Pancreas (tissue), 10 donors: ENCODE data around the gene HOXA1. TPM values are rescaled to one million over a fixed set of nuclear protein-coding genes. Genes with fewer than 3 reads are reported as not detected.

ENCODE experiments used
- ATAC-seq, 4 donors: fragments of 200-7000 bp; cut with Tn5 transposase; one replicate each; pipeline versions ENCODE4 v1.8.0 to v1.9.1; 2020; ENCODE audit warnings: mild to moderate bottlenecking in 4 of 4, moderate library complexity in 4 of 4
- DNase-seq, 6 donors: peaks; one replicate each; pipeline ENCODE4 v3.0.0-alpha.2; 2020
- FAIRE-seq: peaks from 2 replicates; lab custom pipeline; 2012; peaks lifted over from hg19 to GRCh38; lab: Jason Lieb, UNC
- H3K27ac ChIP-seq, 4 donors: fragments of 200-600 bp; sonication (generic); 1 replicate in 3 of 4; 2 replicates in 1 of 4; pipeline versions ENCODE4 v1.5.0 to v1.8.0; 2020
- H3K27me3 ChIP-seq, 4 donors: fragments of 200-600 bp; one replicate each; pipeline ENCODE4 v1.8.0; 2021
- H3K36me3 ChIP-seq, 3 donors: fragments of 200-600 bp; sonication (generic) in 1 of 3; one replicate each; pipeline versions ENCODE4 v1.5.0 to v1.8.0; 2020 to 2021
- H3K4me1 ChIP-seq, 3 donors: fragments of 200-600 bp; one replicate each; pipeline ENCODE4 v1.8.0; 2021
- H3K4me3 ChIP-seq, 4 donors: fragments of 200-600 bp; sonication (generic) in 2 of 4; one replicate each; pipeline versions ENCODE4 v1.5.0 to v1.8.0; 2020 to 2021
- H3K9me3 ChIP-seq, 4 donors: fragments of 200-600 bp; one replicate each; pipeline ENCODE4 v1.8.0; 2021
- CTCF ChIP-seq, 4 donors: fragments of 200-600 bp; sonication (generic) in 3 of 4; IDR thresholded peaks; one replicate each; pipeline versions ENCODE4 v1.5.0 to v1.8.0; 2021; ENCODE audit warnings: antibody characterized with exemption in 4 of 4
- whole genome bisulfite sequencing, 2 donors: extraction: QIAGEN DNeasy Blood & Tissue Kit; methylation state at CpG; one replicate each; pipeline ENCODE4 v1.1.7; 2013; 5-methylcytosine and 5-hydroxymethylcytosine counted together
- intact Hi-C, 3 donors: fragments of 100-400 bp; cut with DNase I; formaldehyde crosslinking; loops; one replicate each; pipeline versions ENCODE4 v1.11.1 to v1.14.2; 2022
- polyA plus RNA-seq, 2 donors: library from polyadenylated mRNA; stranded (reverse); fragments of 200-250 nt; gene quantifications; one replicate each; pipeline ENCODE4 v1.2.3, GENCODE V29; 2013
- total RNA-seq, 6 donors: library from RNA; stranded (reverse); fragmentation: NEBNext Ultra II Directional in 4 of 6; extraction: Animal tissue kit (Norgen Biotek cat#: 25700) in 4 of 6; gene quantifications; one replicate each; pipeline versions ENCODE4 v1.2.1 to v1.2.4, GENCODE V29; 2021 to 2023
- donor health status: healthy with polysubstance abuse.
- donor health status: DM: no; HTN: no; CAD: no; lungs with moderate emphysema.
- donor health status: DM: no; HTN: no; CAD: no.
- donor health status: control.
- donor health status: control.
- donor health status: Bipolar disorder and iron deficiency.
- donor health status: DM: yes; HTN: yes; CAD: no.
- donor health status: DM: no; HTN: no; CAD: no.
- donor health status: DM: no; HTN: no; CAD: no.
- donor health status: DM: yes; HTN: yes; CAD: no.

HOXA1 gene
- total and polyA plus RNA-seq, 8 donors: 0.05 to 0.16 (median 0.12) TPM; not detected in 5

- Histone ChIP-seq H3K4me3 (peak overlapping the region in 1 of 4 donors; percentile 46), H3K27me3 (peaks cover 0 to 75% (median 15%) of the 10 kb centered on the region in 4 donors), H3K27ac (no peak overlapping the region), H3K9me3 (no peaks in the 10 kb centered on the region), H3K4me1 (no peaks in the 10 kb centered on the region), H3K36me3 (no peaks in the 10 kb centered on the region)
- FAIRE-seq (no peak), ATAC-seq (no peak), DNase-seq (no peak)
- intact Hi-C loops: no loop called here
- 14 to 27% methylated on average over 28 of the region's 28 CpGs for WGBS, 2 donors
- TF ChIP-seq CTCF (IDR thresholded peaks at IDR 0.05): no peak
Measured at GRCh38 chr7:27128776-27129728, 33.3 kb upstream of the HOXA1 start.

- ATAC-seq (no peak), FAIRE-seq (no peak), DNase-seq (no peak)
- Histone ChIP-seq H3K4me3 (no peak overlapping the region), H3K27ac (no peak overlapping the region), H3K9me3 (no peaks in the 10 kb centered on the region), H3K36me3 (no peaks in the 10 kb centered on the region), H3K4me1 (no peaks in the 10 kb centered on the region), H3K27me3 (peaks cover 0 to 76% (median 12%) of the 10 kb centered on the region in 4 donors)
- intact Hi-C loops: no loop called here
- TF ChIP-seq CTCF (IDR thresholded peaks at IDR 0.05): no peak
- 35 to 44% methylated on average over 2 of the region's 2 CpGs for WGBS, 2 donors
Measured at GRCh38 chr7:27128034-27128433, 32.2 kb upstream of the HOXA1 start.

- WGBS, 2 donors: 7 to 18% methylated on average over 3 of the region's 3 CpGs
- intact Hi-C loops: no loop called here
- no peak overlapping the region for H3K27ac ChIP-seq
- no peak for DNase-seq
- FAIRE-seq: no peak
- no peak overlapping the region for H3K4me3 ChIP-seq
- no peak for ATAC-seq
- peaks cover 0 to 68% (median 4%) of the 10 kb centered on the region in 4 donors for H3K27me3 ChIP-seq
- H3K4me1 ChIP-seq: peaks cover 0 to 3% (median 0%) of the 10 kb centered on the region in 3 donors
- no peaks in the 10 kb centered on the region for H3K36me3 ChIP-seq
- H3K9me3 ChIP-seq: no peaks in the 10 kb centered on the region
- TF ChIP-seq CTCF (IDR thresholded peaks at IDR 0.05): no peak
Measured at GRCh38 chr7:27126596-27127327, 31.0 kb upstream of the HOXA1 start.

- H3K27ac ChIP-seq: no peak overlapping the region
- TF ChIP-seq CTCF (IDR thresholded peaks at IDR 0.05): no peak
- ATAC-seq: no peak
- peaks cover 0 to 61% (median 4%) of the 10 kb centered on the region in 4 donors for H3K27me3 ChIP-seq
- no peaks in the 10 kb centered on the region for H3K9me3 ChIP-seq
- no peak for FAIRE-seq
- H3K36me3 ChIP-seq: no peaks in the 10 kb centered on the region
- intact Hi-C loops: no loop called here
- 22 to 30% methylated on average over 5 of the region's 5 CpGs for WGBS, 2 donors
- no peak for DNase-seq
- H3K4me1 ChIP-seq: peaks cover 0 to 3% (median 0%) of the 10 kb centered on the region in 3 donors
- no peak overlapping the region for H3K4me3 ChIP-seq
Measured at GRCh38 chr7:27125986-27126394, 30.2 kb upstream of the HOXA1 start.
